CD4-positive, alpha-beta T cell treated with Interleukin-12 subunit alpha and Interleukin-12 subunit beta, for 1 hour (primary cell): Measurements from ENCODE around the gene SP100.
"Not testable (repeated sequence)": the region's sequence is repeated elsewhere in the genome, so short reads cannot be mapped to it uniquely, and the experiment has no call there.

ENCODE experiments used
- DNase-seq: peaks from one replicate; pipeline ENCODE4 v3.0.0-alpha.2; 2020

SP100 gene

GRCh38 chr2:230471074-230471473 lies 55.1 kb downstream of the SP100 start:
- DNase-seq = no peak

- DNase-seq = peak; percentile 9
Measured at GRCh38 chr2:230472621-230473018, 56.6 kb downstream of the SP100 start.

- DNase-seq = peak; percentile 27
Measured at GRCh38 chr2:230473378-230473777, 57.4 kb downstream of the SP100 start.

GRCh38 chr2:230475143-230475542 lies 59.1 kb downstream of the SP100 start:
- no peak for DNase-seq

- no peak for DNase-seq
Measured at GRCh38 chr2:230485801-230486341, 69.9 kb downstream of the SP100 start.

- not testable (repeated sequence) for DNase-seq
Measured at GRCh38 chr2:230491219-230491618, 75.2 kb downstream of the SP100 start.

GRCh38 chr2:230492107-230492506 lies 76.1 kb downstream of the SP100 start:
- no peak for DNase-seq

- no peak for DNase-seq
Measured at GRCh38 chr2:230494980-230495379, 79.0 kb downstream of the SP100 start.

- peak; percentile 5 for DNase-seq
Measured at GRCh38 chr2:230496891-230497290, 80.9 kb downstream of the SP100 start.

- DNase-seq = no peak
Measured at GRCh38 chr2:230498506-230499107, 82.6 kb downstream of the SP100 start.

- DNase-seq = no peak
Measured at GRCh38 chr2:230502593-230502992, 86.6 kb downstream of the SP100 start.

- DNase-seq = no peak
Measured at GRCh38 chr2:230503798-230504197, 87.8 kb downstream of the SP100 start.

- no peak for DNase-seq
Measured at GRCh38 chr2:230505162-230505561, 89.2 kb downstream of the SP100 start.

- no peak for DNase-seq
Measured at GRCh38 chr2:230512955-230513748, 97.2 kb downstream of the SP100 start.

- no peak for DNase-seq
Measured at GRCh38 chr2:230520061-230520874, 104.3 kb downstream of the SP100 start.

- no peak for DNase-seq
Measured at GRCh38 chr2:230520875-230521155, 104.8 kb downstream of the SP100 start.

- DNase-seq = no peak
Measured at GRCh38 chr2:230521386-230521785, 105.4 kb downstream of the SP100 start.

GRCh38 chr2:230525682-230526081 lies 109.7 kb downstream of the SP100 start:
- no peak for DNase-seq

- no peak for DNase-seq
Measured at GRCh38 chr2:230537531-230537976, 121.6 kb downstream of the SP100 start.

- DNase-seq = no peak
Measured at GRCh38 chr2:230540332-230540731, 124.3 kb downstream of the SP100 start.

- DNase-seq = no peak
Measured at GRCh38 chr2:230541934-230542380, 126.0 kb downstream of the SP100 start.

- no peak for DNase-seq
Measured at GRCh38 chr2:230542751-230543150, 126.8 kb downstream of the SP100 start.

- DNase-seq = no peak
Measured at GRCh38 chr2:230552181-230552580, 136.2 kb downstream of the SP100 start.

GRCh38 chr2:230557065-230557464 lies 141.1 kb downstream of the SP100 start:
- no peak for DNase-seq
